AG04450 (cell line): ENCODE results near the gene TRAF1. TPM values are rescaled to one million over a fixed set of nuclear protein-coding genes. Genes with fewer than 3 reads are reported as not detected.

Experiments used
- CTCF ChIA-PET: fragments of 300-600, 350-600 bp; formaldehyde crosslinking; extraction: SDS; loops from one replicate; lab custom pipeline; 2022; ENCODE audit warnings: antibody characterized with exemption, inconsistent platforms; lab: Charles Lee
- POLR2A ChIA-PET: fragments of 350-600 bp; formaldehyde crosslinking; extraction: SDS; loops from one replicate; lab custom pipeline; 2021; ENCODE audit warnings: antibody characterized with exemption, inconsistent platforms; lab: Yijun Ruan, JAX
- DNase-seq: peaks from one replicate; pipeline ENCODE4 v3.0.0-alpha.2; 2011; ENCODE audit warnings: low read depth, low spot score
- H3K27ac ChIP-seq: one replicate; pipeline ENCODE4 v1.5.1; 2012; ENCODE audit warnings: low read depth, low read length, control low read depth
- H3K27me3 ChIP-seq: one replicate; pipeline ENCODE4 v1.6.0; 2012; ENCODE audit warnings: low read length; ENCODE audit not compliant: control insufficient read depth, insufficient read depth
- H3K4me3 ChIP-seq: 2 replicates; pipeline ENCODE4 v1.5.1; 2011; ENCODE audit warnings: mild to moderate bottlenecking, low read depth, low read length, control low read depth
- H3K9me3 ChIP-seq: 2 replicates; pipeline ENCODE4 v1.5.1; 2012; ENCODE audit warnings: low read length; ENCODE audit not compliant: control insufficient read depth, insufficient read depth
- polyA plus RNA-seq: library from polyadenylated mRNA; depleted of rRNA; stranded (reverse); fragments of >200 nt; gene quantifications from 2 replicates; pipeline ENCODE4 v1.2.3, GENCODE V29; 2011
- TF ChIP-seq, protein P1 (sequence below): IDR thresholded peaks from 2 replicates; pipeline ENCODE4 v1.5.1; 2011; ENCODE audit warnings: low read depth, low read length, control low read depth, inconsistent platforms

The TRAF1 gene
- polyA plus RNA-seq, 1 experiment: 3.7 TPM

DNA sequence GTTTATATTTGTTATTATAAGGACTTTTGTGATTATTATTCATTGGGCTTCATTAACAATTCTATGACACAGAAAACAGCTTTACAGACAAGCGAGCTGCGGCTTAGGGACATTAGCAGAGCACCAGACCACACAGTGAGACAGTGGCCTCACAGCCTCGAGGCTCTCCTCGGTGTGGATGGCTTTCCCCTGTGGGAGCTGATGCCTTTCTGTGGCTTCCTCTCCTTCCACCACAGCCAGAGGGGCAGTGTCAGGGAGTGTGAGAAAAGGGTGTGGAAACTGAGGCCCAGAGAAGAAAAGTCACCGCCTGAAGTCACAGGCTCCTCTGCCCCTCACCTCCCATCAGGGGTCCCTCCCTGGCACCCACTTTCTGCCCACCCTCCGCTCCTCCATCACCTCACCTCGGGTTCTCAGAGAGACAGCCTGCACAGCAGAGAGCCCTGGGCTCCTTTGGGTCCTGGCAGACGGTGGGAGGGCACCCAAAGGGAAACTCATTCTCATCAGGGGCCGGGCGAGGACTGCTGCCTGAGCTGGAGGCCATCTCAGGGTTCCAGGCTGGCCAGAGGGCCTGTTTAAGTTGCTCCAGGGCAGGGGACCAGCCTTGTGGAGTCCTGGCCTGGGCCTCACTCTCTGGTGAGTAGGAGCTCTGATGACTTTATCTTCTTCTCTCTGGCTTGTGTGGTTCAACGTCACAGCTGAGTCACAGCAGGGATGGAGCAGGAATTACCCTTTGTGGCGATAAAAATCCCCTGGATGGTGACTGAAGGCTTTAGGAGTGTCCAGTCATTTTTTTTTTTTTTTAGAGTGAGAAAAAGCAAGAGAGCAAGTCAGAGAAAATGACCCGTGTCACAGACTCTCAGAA, 830 bp downstream of the TRAF1 start:
- Histone ChIP-seq H3K9me3 (no peaks in the 10 kb centered on the region), H3K27me3 (no peaks in the 10 kb centered on the region), H3K27ac (peak overlapping the region; percentile 90), H3K4me3 (peak overlapping the region; percentile 33)
- ChIA-PET CTCF (interaction anchor here (1.2 to 3.5 kb wide), 3 partner anchors 9 to 134 kb away, joined by 3 to 20 read pairs (median 3); no protein-coding TSS in a partner anchor), POLR2A (no interaction called here)
- TF ChIP-seq, protein P1, sequence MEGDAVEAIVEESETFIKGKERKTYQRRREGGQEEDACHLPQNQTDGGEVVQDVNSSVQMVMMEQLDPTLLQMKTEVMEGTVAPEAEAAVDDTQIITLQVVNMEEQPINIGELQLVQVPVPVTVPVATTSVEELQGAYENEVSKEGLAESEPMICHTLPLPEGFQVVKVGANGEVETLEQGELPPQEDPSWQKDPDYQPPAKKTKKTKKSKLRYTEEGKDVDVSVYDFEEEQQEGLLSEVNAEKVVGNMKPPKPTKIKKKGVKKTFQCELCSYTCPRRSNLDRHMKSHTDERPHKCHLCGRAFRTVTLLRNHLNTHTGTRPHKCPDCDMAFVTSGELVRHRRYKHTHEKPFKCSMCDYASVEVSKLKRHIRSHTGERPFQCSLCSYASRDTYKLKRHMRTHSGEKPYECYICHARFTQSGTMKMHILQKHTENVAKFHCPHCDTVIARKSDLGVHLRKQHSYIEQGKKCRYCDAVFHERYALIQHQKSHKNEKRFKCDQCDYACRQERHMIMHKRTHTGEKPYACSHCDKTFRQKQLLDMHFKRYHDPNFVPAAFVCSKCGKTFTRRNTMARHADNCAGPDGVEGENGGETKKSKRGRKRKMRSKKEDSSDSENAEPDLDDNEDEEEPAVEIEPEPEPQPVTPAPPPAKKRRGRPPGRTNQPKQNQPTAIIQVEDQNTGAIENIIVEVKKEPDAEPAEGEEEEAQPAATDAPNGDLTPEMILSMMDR: no peak
- DNase-seq: peak; percentile 62

DNA sequence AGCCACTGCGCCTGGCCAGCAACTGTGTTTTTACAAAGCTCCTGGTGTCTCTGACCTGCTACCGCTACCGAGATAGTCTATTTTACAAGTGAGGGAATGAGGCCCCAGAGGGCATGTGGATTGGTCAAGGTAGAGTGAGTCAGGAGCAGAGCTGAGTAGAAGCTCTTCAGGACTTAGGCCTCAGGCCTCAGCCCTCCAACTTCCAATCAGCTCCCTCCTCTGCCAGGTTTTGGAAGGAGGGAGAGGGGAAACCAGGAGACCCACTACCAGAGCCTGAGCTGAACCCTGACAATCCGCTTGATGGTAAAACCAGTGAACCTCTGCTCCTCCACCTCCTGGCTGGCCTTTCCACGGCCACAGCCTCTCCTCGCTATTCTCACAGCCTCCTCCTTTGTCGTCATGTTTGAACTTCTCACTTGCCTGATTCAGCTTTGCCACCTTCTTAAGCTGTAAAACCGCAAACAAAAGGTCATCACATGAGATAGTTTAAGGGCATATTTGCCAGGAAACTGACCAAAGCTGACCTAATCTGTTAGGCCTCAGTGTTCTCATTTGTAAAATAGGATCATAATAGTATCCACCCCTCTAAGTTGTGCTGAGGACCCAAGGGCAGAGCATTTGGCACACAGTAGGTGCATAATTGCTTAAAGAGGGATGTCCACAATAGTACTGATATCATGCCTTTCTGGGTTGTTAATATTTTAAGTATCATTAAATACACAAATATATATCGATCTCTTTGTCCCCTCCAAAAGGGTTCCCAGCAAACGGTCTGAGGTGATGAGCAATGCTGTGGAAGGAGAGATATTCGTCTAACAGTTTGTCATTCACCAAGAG, 1.7 kb downstream of the TRAF1 start:
- CTCF ChIA-PET: interaction anchor here (0.6 to 3.5 kb wide), 3 partner anchors 8 to 1522 kb away, joined by 3 to 20 read pairs (median 3); no protein-coding TSS in a partner anchor
- POLR2A ChIA-PET: no interaction called here
- no peak for DNase-seq
- TF ChIP-seq, protein P1: no peak
- H3K4me3 ChIP-seq: no peak overlapping the region; the same call in 1 of the 2 replicates
- no peak overlapping the region for H3K27ac ChIP-seq
- no peaks in the 10 kb centered on the region for H3K9me3 ChIP-seq
- no peaks in the 10 kb centered on the region for H3K27me3 ChIP-seq

DNA sequence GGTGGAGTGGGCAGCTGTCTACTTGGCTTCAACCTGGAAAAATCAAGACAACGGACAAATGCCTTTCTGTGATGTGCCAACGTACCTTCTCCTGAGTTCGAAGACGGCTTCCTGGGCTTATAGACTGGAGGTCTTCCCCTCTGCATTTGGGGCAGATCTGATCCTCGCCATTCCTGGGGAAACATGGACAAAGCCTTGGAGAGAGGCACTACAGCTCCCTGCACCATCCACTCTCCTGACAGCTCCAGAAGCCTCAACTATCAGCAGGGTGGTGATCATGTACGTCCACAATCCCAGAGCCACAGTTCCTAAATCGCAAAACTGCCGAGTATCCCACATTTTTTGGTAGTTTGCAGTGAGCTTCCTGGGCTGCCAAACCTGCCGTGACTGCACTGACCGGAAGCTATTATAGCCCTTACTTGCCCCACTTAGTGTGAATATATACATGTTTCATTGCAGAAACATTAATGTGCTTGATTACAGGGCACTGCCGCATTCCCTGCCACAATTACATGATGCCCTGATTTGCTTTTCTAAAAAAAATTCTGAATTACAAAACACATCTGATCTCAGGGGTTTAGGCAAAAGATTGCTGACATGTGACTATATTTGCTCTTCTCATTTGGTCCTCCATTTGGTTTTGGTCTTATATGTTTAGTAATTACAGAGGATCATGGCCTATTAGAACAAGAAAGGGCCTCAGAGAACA, 2.8 kb downstream of the TRAF1 start:
- no peak for DNase-seq
- CTCF ChIA-PET: interaction anchor here (0.6 to 3.5 kb wide), 2 partner anchors 13 to 1523 kb away, joined by 3 to 20 read pairs; no protein-coding TSS in a partner anchor
- H3K27me3 ChIP-seq: peaks cover 2% of the 10 kb centered on the region
- H3K4me3 ChIP-seq: no peak overlapping the region
- TF ChIP-seq, protein P1: no peak
- no peaks in the 10 kb centered on the region for H3K9me3 ChIP-seq
- no peak overlapping the region for H3K27ac ChIP-seq
- POLR2A ChIA-PET: no interaction called here

DNA sequence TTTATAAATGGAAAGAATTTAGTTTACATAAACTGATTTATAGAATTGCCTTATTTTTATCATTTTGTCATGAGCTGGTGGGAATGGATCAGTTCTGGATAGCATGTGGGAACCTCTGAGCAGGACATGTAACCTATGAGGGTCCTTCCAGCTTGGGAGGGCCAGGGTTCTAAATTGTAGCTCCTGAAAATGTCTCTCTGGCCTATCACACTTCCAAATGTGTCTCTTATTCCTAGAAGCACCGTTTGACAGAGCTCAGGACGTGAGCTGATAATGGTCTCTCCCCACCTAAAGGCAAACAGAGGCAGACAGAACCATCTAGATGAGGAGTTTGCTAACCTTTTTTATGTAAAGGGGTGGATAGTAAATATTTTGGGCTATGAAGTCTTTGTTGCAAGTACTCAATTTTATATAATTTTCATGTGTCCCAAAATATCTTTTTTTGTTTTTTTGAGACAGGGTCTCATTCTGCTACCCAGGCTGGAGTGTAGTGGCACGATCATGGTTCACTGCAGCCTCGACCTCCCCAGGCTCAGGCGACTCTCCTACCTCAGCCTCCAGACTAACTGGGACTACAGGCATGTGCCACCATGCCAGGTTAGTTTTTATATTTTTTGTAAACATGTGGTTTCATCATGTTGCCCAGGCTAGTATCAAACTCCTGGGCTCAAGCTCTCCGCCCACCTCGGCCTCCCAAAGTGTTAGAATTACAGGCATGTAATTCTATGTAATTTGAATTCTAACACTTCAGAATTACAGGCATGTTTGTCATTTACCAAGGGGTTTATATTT, 4.0 kb downstream of the TRAF1 start:
- TF ChIP-seq, protein P1: no peak
- CTCF ChIA-PET: interaction anchor here (1.2 to 3.5 kb wide), 2 partner anchors 14 to 54 kb away, joined by 5 to 20 read pairs; no protein-coding TSS in a partner anchor
- H3K27me3 ChIP-seq: peaks cover 2% of the 10 kb centered on the region
- POLR2A ChIA-PET: interaction anchor here (0.6 to 1.0 kb wide), 2 partner anchors 9 to 54 kb away, joined by 3 read pairs; no protein-coding TSS in a partner anchor
- peak overlapping the region; percentile 21 for H3K27ac ChIP-seq
- peaks cover under 1% of the 10 kb centered on the region; the same call in 1 of the 2 replicates for H3K9me3 ChIP-seq
- no peak overlapping the region for H3K4me3 ChIP-seq
- DNase-seq: no peak
